Transverse colon (tissue), 4 donors: Measurements from ENCODE around the gene CYB561. TPM values are rescaled to one million over a fixed set of nuclear protein-coding genes. Genes with fewer than 3 reads are reported as not detected.
A peak's percentile ranks its signal among the peaks of the same experiment; 100 is the strongest.
"Not testable (repeated sequence)": the region's sequence is repeated elsewhere in the genome, so short reads cannot be mapped to it uniquely, and the experiment has no call there.

Source experiments
- DNase-seq: peaks from one replicate; pipeline ENCODE4 v3.0.0-alpha.2; 2019
- H3K27ac ChIP-seq, 4 donors: fragments of 200-600 bp; sonication (generic); 2 replicates each; pipeline ENCODE4 v1.5.1; 2016 to 2018; ENCODE audit warnings: inconsistent platforms in 4 of 4
- H3K27me3 ChIP-seq: fragments of 200-600 bp; sonication (generic); 2 replicates; pipeline ENCODE4 v1.5.1; 2017; ENCODE audit warnings: inconsistent platforms
- H3K36me3 ChIP-seq, 4 donors: fragments of 200-600 bp; sonication (generic); 2 replicates each; pipeline ENCODE4 v1.5.1; 2017 to 2019; ENCODE audit warnings: inconsistent platforms in 4 of 4
- H3K4me1 ChIP-seq, 4 donors: fragments of 200-600 bp; sonication (generic); 2 replicates each; pipeline ENCODE4 v1.5.1; 2017 to 2020; ENCODE audit warnings: inconsistent platforms in 4 of 4
- H3K4me3 ChIP-seq, 4 donors: fragments of 200-600 bp; sonication (generic); 1 replicate in 1 of 4; 2 replicates in 3 of 4; pipeline versions ENCODE4 v1.5.1 to v1.6.1; 2017 to 2019; ENCODE audit warnings: inconsistent platforms in 4 of 4
- H3K9me3 ChIP-seq, 2 donors: fragments of 200-600 bp; sonication (generic); 2 replicates each; pipeline ENCODE4 v1.5.1; 2017 to 2019; ENCODE audit warnings: inconsistent platforms in 2 of 2
- EP300 ChIP-seq: sonication (generic); formaldehyde crosslinking; IDR thresholded peaks from one replicate; pipeline ENCODE4 v1.6.1; 2017; ENCODE audit warnings: antibody characterized with exemption, low read depth
- POLR2A ChIP-seq: fragments of 450-650 bp; IDR thresholded peaks from one replicate; pipeline ENCODE4 v1.6.1; 2016; ENCODE audit warnings: antibody characterized with exemption, mild to moderate bottlenecking, moderate library complexity
- POLR2AphosphoS5 ChIP-seq, 3 donors: sonication (generic); formaldehyde crosslinking; IDR thresholded peaks; one replicate each; pipeline ENCODE4 v1.6.1; 2016; ENCODE audit warnings: antibody characterized with exemption in 3 of 3
- WGBS, 2 donors: methylation state at CpG; one replicate each; pipeline ENCODE4 v1.1.5; 2018; ENCODE audit warnings: low coverage in 1 of 2; 5-methylcytosine and 5-hydroxymethylcytosine counted together
- in situ Hi-C, 4 donors: fragments of 200-750 bp; cut with MboI; loops; one replicate each; pipeline versions ENCODE4 v1.15.0 to v1.15.1; 2017; ENCODE audit warnings: low sequenced_read_pairs in 3 of 4, low pct_ligation_motif_present in 1 of 4, low pct_unique_long_range_greater_than_20kb in 1 of 4
- intact Hi-C: fragments of 100-400 bp; cut with DNase I; formaldehyde crosslinking; loops from one replicate; pipeline ENCODE4 v1.15.1; 2023; ENCODE audit warnings: low total_unique reads
- total RNA-seq, 4 donors: library from RNA; depleted of rRNA; stranded (reverse); fragments of >200 nt; gene quantifications; one replicate each; pipeline ENCODE4 v1.1.0, GENCODE V29; 2016
- TF ChIP-seq, protein P1 (sequence below), 5 experiments: fragments of 200-600 bp in 3 of 5; fragments of 450-650 bp in 2 of 5; sonication (generic) in 3 of 5; IDR thresholded peaks; 1 replicate in 2 of 5; 2 replicates in 3 of 5; pipeline ENCODE4 v1.5.1; 2016 to 2017; ENCODE audit warnings: antibody characterized with exemption in 5 of 5, inconsistent platforms in 3 of 5, mild to moderate bottlenecking in 2 of 5, moderate library complexity in 1 of 5

Gene CYB561
- total RNA-seq, 4 donors from 2014 or later, result 52.6 to 315 (median 68.5) TPM

GRCh38 chr17:63475491-63476412 lies 29.6 kb upstream of the CYB561 start:
- intact Hi-C loops (no loop called here), in situ Hi-C loops (loop anchor here in 1 of 4 donors (5.0 kb wide), 1 partner anchor 53 kb away; no protein-coding TSS in a partner anchor)

GRCh38 chr17:63474586-63475460 lies 28.7 kb upstream of the CYB561 start:
- intact Hi-C loops, result no loop called here
- TF ChIP-seq, protein P1, sequence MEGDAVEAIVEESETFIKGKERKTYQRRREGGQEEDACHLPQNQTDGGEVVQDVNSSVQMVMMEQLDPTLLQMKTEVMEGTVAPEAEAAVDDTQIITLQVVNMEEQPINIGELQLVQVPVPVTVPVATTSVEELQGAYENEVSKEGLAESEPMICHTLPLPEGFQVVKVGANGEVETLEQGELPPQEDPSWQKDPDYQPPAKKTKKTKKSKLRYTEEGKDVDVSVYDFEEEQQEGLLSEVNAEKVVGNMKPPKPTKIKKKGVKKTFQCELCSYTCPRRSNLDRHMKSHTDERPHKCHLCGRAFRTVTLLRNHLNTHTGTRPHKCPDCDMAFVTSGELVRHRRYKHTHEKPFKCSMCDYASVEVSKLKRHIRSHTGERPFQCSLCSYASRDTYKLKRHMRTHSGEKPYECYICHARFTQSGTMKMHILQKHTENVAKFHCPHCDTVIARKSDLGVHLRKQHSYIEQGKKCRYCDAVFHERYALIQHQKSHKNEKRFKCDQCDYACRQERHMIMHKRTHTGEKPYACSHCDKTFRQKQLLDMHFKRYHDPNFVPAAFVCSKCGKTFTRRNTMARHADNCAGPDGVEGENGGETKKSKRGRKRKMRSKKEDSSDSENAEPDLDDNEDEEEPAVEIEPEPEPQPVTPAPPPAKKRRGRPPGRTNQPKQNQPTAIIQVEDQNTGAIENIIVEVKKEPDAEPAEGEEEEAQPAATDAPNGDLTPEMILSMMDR (IDR thresholded peaks at IDR 0.05), result no peak
- TF ChIP-seq POLR2AphosphoS5 (IDR thresholded peaks at IDR 0.05) (no peak), POLR2A (no peak), EP300 (no peak)
- Histone ChIP-seq H3K36me3 (no peaks in the 10 kb centered on the region), H3K4me1 (peaks cover 14 to 27% (median 23%) of the 10 kb centered on the region in 4 donors), H3K27ac (no peak overlapping the region), H3K9me3 (no peaks in the 10 kb centered on the region), H3K4me3 (no peak overlapping the region), H3K27me3 (peaks cover 13% of the 10 kb centered on the region)
- 0 to 64% methylated on average over 2 to 10 of the region's 10 CpGs for WGBS, 2 donors
- DNase-seq, result no peak
- in situ Hi-C loops, result loop anchor here in 1 of 4 donors (5.0 kb wide), 1 partner anchor 53 kb away; no protein-coding TSS in a partner anchor

More at GRCh38 chr17:63475491-63476412, 29.6 kb upstream of the CYB561 start:
- H3K9me3 ChIP-seq, result no peaks in the 10 kb centered on the region
- WGBS, 2 donors, result 67 to 80% methylated on average over 2 to 28 of the region's 28 CpGs
- peak overlapping the region in 3 of 4 donors; percentile 48 to 69 (median 57) for H3K4me3 ChIP-seq
- peak overlapping the region in 3 of 4 donors; percentile 57 to 85 (median 82) for H3K27ac ChIP-seq
- peaks cover 14 to 27% (median 23%) of the 10 kb centered on the region in 4 donors for H3K4me1 ChIP-seq
- H3K27me3 ChIP-seq, result peaks cover 13% of the 10 kb centered on the region
- TF ChIP-seq POLR2AphosphoS5 (IDR thresholded peaks at IDR 0.05), result no peak
- TF ChIP-seq, protein P1 (IDR thresholded peaks at IDR 0.05), result no peak
- DNase-seq, result no peak
- H3K36me3 ChIP-seq, result no peaks in the 10 kb centered on the region

DNA sequence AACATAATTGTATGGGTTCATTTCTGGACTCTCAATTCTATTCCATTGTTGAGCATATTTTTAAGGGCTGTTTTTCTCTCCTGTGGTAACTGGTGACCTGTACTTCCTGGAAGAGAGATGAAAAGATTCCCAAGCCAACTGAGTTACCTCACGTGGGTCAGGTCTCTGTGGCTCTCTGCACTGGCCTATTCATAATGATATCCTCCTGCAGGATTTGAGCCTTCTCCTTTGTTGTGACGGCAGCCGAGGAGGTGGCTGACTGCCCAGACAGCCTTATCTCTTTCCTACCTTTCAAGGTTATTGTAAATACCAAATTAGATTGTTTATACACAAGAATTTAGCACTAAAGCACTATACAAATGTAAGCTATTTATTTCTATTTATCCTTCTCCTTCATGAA lies 28.1 kb upstream of the CYB561 start:
- intact Hi-C loops (no loop called here), in situ Hi-C loops (no loop called here)
- WGBS, 2 donors, result 29 to 32% methylated on average over 3 of the region's 3 CpGs
- Histone ChIP-seq H3K4me1 (peaks cover 14 to 27% (median 23%) of the 10 kb centered on the region in 4 donors), H3K27ac (no peak overlapping the region), H3K4me3 (no peak overlapping the region), H3K36me3 (no peaks in the 10 kb centered on the region), H3K9me3 (no peaks in the 10 kb centered on the region), H3K27me3 (peaks cover 13% of the 10 kb centered on the region)
- DNase-seq, result peak; percentile 62
- no peak for TF ChIP-seq POLR2AphosphoS5 (IDR thresholded peaks at IDR 0.05)
- no peak for TF ChIP-seq POLR2A
- TF ChIP-seq, protein P1 (IDR thresholded peaks at IDR 0.05), result no peak
- TF ChIP-seq EP300, result no peak

DNA sequence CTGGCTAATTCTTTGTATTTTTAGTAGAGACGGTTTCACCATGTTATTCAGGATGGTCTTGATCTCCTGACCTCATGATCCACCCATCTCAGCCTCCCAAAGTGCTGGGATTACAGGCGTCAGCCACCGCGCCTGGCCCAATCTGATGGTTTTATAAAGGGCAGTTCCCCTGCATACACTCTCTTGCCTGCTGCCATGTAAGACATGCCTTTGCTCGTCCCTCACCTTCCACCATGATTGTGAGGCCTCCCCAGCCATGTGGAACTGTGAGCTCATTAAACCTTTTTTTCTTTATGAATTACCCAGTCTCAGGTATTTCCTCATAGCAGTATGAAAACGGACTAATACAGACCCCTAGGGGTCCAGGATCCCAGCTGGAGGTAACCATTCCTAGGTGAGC lies 22.0 kb upstream of the CYB561 start:
- H3K27me3 ChIP-seq, H3K9me3 ChIP-seq, intact Hi-C loops, H3K27ac ChIP-seq, DNase-seq, H3K4me3 ChIP-seq, H3K4me1 ChIP-seq, H3K36me3 ChIP-seq, in situ Hi-C loops: not testable (repeated sequence)
- 86 to 90% methylated on average over 4 to 6 of the region's 6 CpGs for WGBS, 2 donors
